ENCODE results near the gene EPN2.
"Not testable (repeated sequence)": the region's sequence is repeated elsewhere in the genome, so short reads cannot be mapped to it uniquely, and the experiment has no call there.

EPN2 gene

GRCh38 chr17:19237139-19237388 is at the start of gene EPN2:
Gene EPN2, plus strand, starts transcription at chr17:19237366. Its CDS starts 45,754 bp downstream, at chr17:19283120.
- DNase-seq (ENCODE audit: low read depth); in situ Hi-C loops (cut with HindIII; ENCODE audit: low sequenced_read_pairs): not testable (repeated sequence)
- H3K4me3 ChIP-seq (ENCODE audit: low read depth, low read length), result peak within 1 kb of the TSS; percentile 99

- in situ Hi-C loops (cut with HindIII; ENCODE audit: low sequenced_read_pairs); DNase-seq (ENCODE audit: low read depth); H3K4me3 ChIP-seq (ENCODE audit: low read depth, low read length): not testable (repeated sequence)
Measured at GRCh38 chr17:19187883-19188869, 49.0 kb upstream of the EPN2 start.

- in situ Hi-C loops (cut with HindIII; ENCODE audit: low sequenced_read_pairs); H3K4me3 ChIP-seq (ENCODE audit: low read depth, low read length): not testable (repeated sequence)
Measured at GRCh38 chr17:19188870-19189708, 48.1 kb upstream of the EPN2 start.

GRCh38 chr17:19189781-19190405 is 47.3 kb upstream of the EPN2 start:
- DNase-seq (ENCODE audit: low read depth); in situ Hi-C loops (cut with HindIII; ENCODE audit: low sequenced_read_pairs); H3K4me3 ChIP-seq (ENCODE audit: low read depth, low read length): not testable (repeated sequence)

More at GRCh38 chr17:19188870-19189708, 48.1 kb upstream of the EPN2 start:
- not testable (repeated sequence) for DNase-seq (ENCODE audit: low read depth)

GRCh38 chr17:19196382-19197204 is 40.6 kb upstream of the EPN2 start:
- DNase-seq (ENCODE audit: low read depth); H3K4me3 ChIP-seq (ENCODE audit: low read depth, low read length); in situ Hi-C loops (cut with HindIII; ENCODE audit: low sequenced_read_pairs): not testable (repeated sequence)

- in situ Hi-C loops (cut with HindIII; ENCODE audit: low sequenced_read_pairs); DNase-seq (ENCODE audit: low read depth); H3K4me3 ChIP-seq (ENCODE audit: low read depth, low read length): not testable (repeated sequence)
Measured at GRCh38 chr17:19202448-19202847, 34.7 kb upstream of the EPN2 start.

GRCh38 chr17:19203429-19203828 is 33.7 kb upstream of the EPN2 start:
- DNase-seq (ENCODE audit: low read depth); in situ Hi-C loops (cut with HindIII; ENCODE audit: low sequenced_read_pairs); H3K4me3 ChIP-seq (ENCODE audit: low read depth, low read length): not testable (repeated sequence)

- in situ Hi-C loops (cut with HindIII; ENCODE audit: low sequenced_read_pairs); DNase-seq (ENCODE audit: low read depth); H3K4me3 ChIP-seq (ENCODE audit: low read depth, low read length): not testable (repeated sequence)
Measured at GRCh38 chr17:19215074-19215860, 21.9 kb upstream of the EPN2 start.

GRCh38 chr17:19216148-19216926 is 20.8 kb upstream of the EPN2 start:
- in situ Hi-C loops (cut with HindIII; ENCODE audit: low sequenced_read_pairs); DNase-seq (ENCODE audit: low read depth): not testable (repeated sequence)

GRCh38 chr17:19218914-19219313 is 18.3 kb upstream of the EPN2 start:
- in situ Hi-C loops (cut with HindIII; ENCODE audit: low sequenced_read_pairs); DNase-seq (ENCODE audit: low read depth); H3K4me3 ChIP-seq (ENCODE audit: low read depth, low read length): not testable (repeated sequence)

More at GRCh38 chr17:19216148-19216926, 20.8 kb upstream of the EPN2 start:
- H3K4me3 ChIP-seq (ENCODE audit: low read depth, low read length), result not testable (repeated sequence)

GRCh38 chr17:19219384-19219783 is 17.8 kb upstream of the EPN2 start:
- in situ Hi-C loops (cut with HindIII; ENCODE audit: low sequenced_read_pairs); H3K4me3 ChIP-seq (ENCODE audit: low read depth, low read length); DNase-seq (ENCODE audit: low read depth): not testable (repeated sequence)

- in situ Hi-C loops (cut with HindIII; ENCODE audit: low sequenced_read_pairs); H3K4me3 ChIP-seq (ENCODE audit: low read depth, low read length); DNase-seq (ENCODE audit: low read depth): not testable (repeated sequence)
Measured at GRCh38 chr17:19220195-19220594, 17.0 kb upstream of the EPN2 start.

- in situ Hi-C loops (cut with HindIII; ENCODE audit: low sequenced_read_pairs); DNase-seq (ENCODE audit: low read depth); H3K4me3 ChIP-seq (ENCODE audit: low read depth, low read length): not testable (repeated sequence)
Measured at GRCh38 chr17:19226610-19227588, 10.3 kb upstream of the EPN2 start.

GRCh38 chr17:19234676-19235075 is 2.5 kb upstream of the EPN2 start:
- in situ Hi-C loops (cut with HindIII; ENCODE audit: low sequenced_read_pairs); H3K4me3 ChIP-seq (ENCODE audit: low read depth, low read length); DNase-seq (ENCODE audit: low read depth): not testable (repeated sequence)
